22Rv1 (cell line): ENCODE measurements around the gene PSG1.
"Not testable (repeated sequence)": the region's sequence is repeated elsewhere in the genome, so short reads cannot be mapped to it uniquely, and the experiment has no call there.

Experiments used
- CTCF ChIP-seq: fragments of 450-650 bp; IDR thresholded peaks from 2 replicates; pipeline ENCODE4 v1.5.1; 2017; ENCODE audit warnings: mild to moderate bottlenecking
- ZFX ChIP-seq: fragments of 450-650 bp; IDR thresholded peaks from 2 replicates; pipeline ENCODE4 v1.6.1; 2017; ENCODE audit warnings: antibody characterized with exemption, borderline replicate concordance

- not testable (repeated sequence) for TF ChIP-seq CTCF, ZFX
Measured at GRCh38 chr19:42897729-42898128, 18.2 kb upstream of the PSG1 start.
